Left ventricle myocardium superior (tissue), 1 donor: ENCODE measurements around the gene KPNA4. TPM values are rescaled to one million over a fixed set of nuclear protein-coding genes. Genes with fewer than 3 reads are reported as not detected.
"Not testable (repeated sequence)": the region's sequence is repeated elsewhere in the genome, so short reads cannot be mapped to it uniquely, and the experiment has no call there.

Experiments used
- ATAC-seq: fragments of 200-7000 bp; cut with Tn5 transposase; one replicate; pipeline ENCODE4 v1.9.1; 2020; ENCODE audit warnings: mild to moderate bottlenecking, moderate library complexity
- DNase-seq: peaks from one replicate; pipeline ENCODE4 v3.0.0-alpha.2; 2020
- intact Hi-C: fragments of 100-400 bp; cut with micrococcal nuclease; formaldehyde crosslinking; loops from one replicate; pipeline ENCODE4 v1.11.0; 2022
- total RNA-seq: library from RNA; stranded (reverse); fragmentation: NEBNext Ultra II Directional; extraction: Animal tissue kit (Norgen Biotek cat#: 25700); gene quantifications from one replicate; pipeline ENCODE4 v1.2.1, GENCODE V29; 2021
- donor health status: DM: no; HTN: yes; CAD: no; lungs with severe emphysema.

The KPNA4 gene
- total RNA-seq, 1 donor from 2014 or later, result 139 TPM

DNA sequence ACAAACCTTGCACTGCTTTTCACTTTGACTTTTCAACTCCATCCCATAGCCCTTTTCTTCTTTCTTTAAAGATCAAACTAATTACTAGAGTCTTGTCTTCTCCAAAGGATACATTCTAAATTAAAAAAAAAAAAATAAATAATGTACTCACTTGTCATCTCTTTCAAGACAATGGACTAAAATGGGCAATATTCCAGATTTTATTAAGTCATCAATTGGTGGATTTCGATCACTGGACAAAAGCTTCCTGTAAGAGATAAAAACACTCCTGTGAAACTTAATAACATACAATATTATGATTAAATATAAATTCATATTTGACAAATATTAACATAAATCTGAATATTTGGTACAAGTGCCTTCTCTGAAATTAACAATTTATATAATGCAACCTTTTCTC is 34.1 kb downstream of the KPNA4 start:
- no peak for DNase-seq
- no peak for ATAC-seq
- intact Hi-C loops, result no loop called here

GRCh38 chr3:160516391-160516790 is 49.0 kb downstream of the KPNA4 start:
- DNase-seq, ATAC-seq, intact Hi-C loops: not testable (repeated sequence)

DNA sequence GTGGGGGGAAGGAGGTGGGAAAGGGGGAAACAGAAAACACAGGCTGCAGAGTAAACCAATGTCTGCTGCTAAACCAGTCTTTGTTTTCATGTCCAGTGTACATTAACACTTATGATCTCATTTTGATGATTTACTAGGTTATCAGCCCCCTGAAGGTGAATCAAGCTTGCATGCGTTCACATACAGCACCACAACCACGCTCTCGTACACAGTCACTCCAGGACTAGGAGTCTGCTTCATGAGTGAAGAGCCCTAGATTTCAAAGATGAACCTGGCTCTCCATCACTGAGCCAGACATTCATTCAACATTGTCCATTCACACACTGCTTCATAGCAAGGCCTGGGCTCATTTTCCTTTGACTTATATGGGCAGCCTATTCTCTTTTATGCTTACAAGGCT is 64.0 kb downstream of the KPNA4 start:
- intact Hi-C loops, result no loop called here
- DNase-seq, result no peak
- ATAC-seq, result no peak

GRCh38 chr3:160498202-160498601 is 67.2 kb downstream of the KPNA4 start:
- no peak for ATAC-seq
- intact Hi-C loops, result no loop called here
- DNase-seq, result no peak

DNA sequence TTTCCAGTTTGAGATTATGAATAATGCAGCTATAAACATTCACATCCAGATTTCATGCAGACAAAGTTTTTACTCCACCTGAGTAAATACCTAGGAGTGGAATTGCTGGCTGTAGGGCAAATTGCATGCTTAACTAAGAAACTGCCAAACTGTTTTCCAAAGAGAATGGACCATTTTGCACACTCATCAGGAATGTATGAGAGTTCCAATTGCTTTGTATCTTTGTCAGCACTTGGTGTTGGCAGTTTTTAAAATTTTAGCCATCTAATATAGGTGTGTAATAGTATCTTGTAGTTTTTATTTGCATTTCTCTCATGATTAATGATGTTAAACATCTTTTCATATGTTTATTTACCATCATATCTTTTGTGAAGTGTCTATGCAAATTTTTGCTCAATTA is 75.2 kb downstream of the KPNA4 start:
- no peak for DNase-seq

GRCh38 chr3:160486459-160486869 is 78.9 kb downstream of the KPNA4 start:
- ATAC-seq (no peak), DNase-seq (no peak)

More for the DNA sequence above, 75.2 kb downstream of the KPNA4 start:
- ATAC-seq, result no peak
- intact Hi-C loops, result no loop called here

DNA sequence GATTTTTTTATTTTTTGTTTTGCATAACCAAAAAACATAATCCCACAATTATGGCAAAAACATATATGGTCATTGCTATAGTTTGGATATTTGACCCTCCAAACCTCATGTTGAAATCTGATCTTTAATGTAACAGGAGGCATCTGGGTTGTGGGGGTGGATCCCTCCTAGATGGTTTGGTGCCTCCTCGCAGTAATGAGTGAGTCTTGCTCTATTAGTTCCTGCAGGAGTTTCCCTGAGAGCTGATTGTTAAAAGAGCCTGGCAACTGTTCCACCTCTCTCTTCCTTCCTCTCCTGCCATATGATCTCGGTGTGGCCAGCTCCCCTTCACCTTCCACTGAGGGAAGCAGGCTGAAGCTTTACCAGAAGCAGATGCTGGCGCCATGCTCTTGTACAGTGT is 82.6 kb downstream of the KPNA4 start:
- intact Hi-C loops, result no loop called here
- ATAC-seq (no peak), DNase-seq (no peak)

More at GRCh38 chr3:160486459-160486869, 78.9 kb downstream of the KPNA4 start:
- intact Hi-C loops, result no loop called here

DNA sequence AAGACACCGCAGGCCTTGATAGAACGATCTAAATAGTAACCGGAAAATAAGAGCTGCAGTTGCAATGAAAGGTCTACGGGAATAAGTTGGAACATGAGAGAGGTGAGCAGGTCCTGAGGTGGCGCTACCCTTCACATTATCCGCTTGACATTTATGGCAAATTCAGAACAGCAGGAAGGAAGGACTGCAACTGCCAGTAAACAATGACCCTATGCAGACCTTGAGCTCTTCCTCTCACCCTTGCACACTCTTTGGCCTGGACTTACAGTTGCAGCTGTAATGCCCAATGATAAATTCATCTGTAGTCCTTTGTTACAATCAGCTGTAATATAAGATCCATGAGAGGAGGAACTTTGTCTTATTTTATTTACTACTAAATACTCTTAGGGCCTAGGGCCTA is 83.5 kb downstream of the KPNA4 start:
- no peak for ATAC-seq
- intact Hi-C loops, result no loop called here
- no peak for DNase-seq

DNA sequence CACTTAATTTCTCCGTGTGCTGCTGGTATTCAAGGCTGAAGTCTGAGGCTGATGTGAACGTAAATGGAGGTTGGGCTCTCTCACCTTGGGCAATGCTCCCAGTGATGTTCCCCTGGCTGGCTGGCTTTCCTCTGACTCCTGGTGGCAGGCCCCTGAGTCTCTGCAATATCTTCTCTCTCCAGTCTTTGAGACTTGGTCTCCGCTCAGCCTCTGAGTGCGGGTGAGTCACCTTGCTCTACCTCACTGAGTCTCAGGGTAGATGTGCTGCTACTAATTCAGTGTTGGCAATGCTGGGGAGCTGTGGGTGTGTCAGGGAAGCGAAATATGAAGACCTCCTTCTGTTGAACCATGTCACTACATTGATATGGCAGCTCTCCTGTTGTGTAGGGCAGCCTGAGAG is 84.4 kb downstream of the KPNA4 start:
- ATAC-seq, result no peak
- intact Hi-C loops, result no loop called here
- no peak for DNase-seq

GRCh38 chr3:160479376-160479775 is 86.0 kb downstream of the KPNA4 start:
- DNase-seq (no peak), ATAC-seq (no peak)
- intact Hi-C loops, result no loop called here

GRCh38 chr3:160478338-160478737 is 87.0 kb downstream of the KPNA4 start:
- intact Hi-C loops, result no loop called here
- ATAC-seq (no peak), DNase-seq (no peak)

- intact Hi-C loops, result no loop called here
- ATAC-seq (no peak), DNase-seq (no peak)
These were observed 87.6 kb downstream of the KPNA4 start for GRCh38 chr3:160477750-160478149.

DNA sequence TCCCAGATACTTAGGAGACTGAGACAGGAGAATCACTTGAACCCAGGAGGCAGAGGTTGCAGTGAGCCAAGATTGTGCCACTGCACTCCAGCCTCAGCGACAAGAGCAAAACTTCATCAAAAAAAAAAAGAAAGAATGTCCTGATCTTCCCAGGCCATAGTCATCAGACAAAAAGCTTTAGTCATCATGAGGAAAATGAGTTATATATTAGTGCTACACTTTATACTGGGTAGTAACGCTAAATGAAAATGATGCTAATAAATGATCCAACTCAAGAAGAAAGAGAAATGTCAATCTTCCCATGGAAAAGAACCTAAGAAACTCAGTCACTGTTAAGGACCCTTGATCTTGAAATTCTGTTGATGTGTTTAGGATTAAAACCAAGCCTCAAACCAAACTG is 89.5 kb downstream of the KPNA4 start:
- DNase-seq, result no peak
- intact Hi-C loops, result no loop called here

GRCh38 chr3:160475153-160475552 is 90.2 kb downstream of the KPNA4 start:
- ATAC-seq (no peak), DNase-seq (no peak)

More for the DNA sequence above, 89.5 kb downstream of the KPNA4 start:
- ATAC-seq, result no peak

DNA sequence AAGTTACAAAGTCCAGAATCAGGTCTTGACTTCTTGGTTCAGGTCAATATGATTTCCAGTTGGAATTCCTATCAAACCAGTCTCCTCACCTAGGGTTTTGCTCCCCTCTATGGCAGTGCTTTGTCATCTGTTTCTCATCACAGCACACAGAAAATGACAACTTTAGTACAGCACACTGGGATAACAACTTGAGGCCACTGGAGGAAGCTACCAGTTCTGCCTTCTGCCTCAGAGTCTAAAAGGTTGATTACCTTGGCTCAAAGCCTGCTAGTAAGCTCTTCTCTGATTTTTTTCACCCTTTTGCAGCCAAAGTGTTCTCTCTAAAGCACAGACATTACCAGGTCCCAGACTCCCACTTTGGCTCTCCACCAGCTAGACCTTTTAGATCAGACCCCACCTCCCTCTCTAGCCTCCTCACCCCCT is 90.9 kb downstream of the KPNA4 start:
- DNase-seq, result no peak
- intact Hi-C loops, result no loop called here
- no peak for ATAC-seq

More at GRCh38 chr3:160475153-160475552, 90.2 kb downstream of the KPNA4 start:
- intact Hi-C loops, result no loop called here

DNA sequence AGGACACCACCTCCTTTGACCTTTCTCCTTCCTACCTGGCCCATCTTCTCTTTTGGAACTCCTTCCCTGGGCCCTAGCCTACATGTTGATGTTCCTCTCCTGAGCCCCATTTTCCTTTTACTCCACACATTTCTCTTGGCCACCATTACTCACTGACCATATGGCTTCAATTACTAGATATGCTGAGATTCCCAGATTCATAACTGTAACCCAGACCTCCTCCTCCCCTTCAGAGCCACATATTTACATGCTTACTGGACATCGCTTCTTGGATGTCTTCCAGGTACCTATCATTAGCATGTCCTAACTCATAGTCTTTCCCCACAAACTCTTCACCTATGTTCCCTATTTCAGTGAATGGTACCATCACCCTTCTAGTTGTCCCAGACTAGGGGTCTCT is 91.4 kb downstream of the KPNA4 start:
- intact Hi-C loops, result no loop called here
- no peak for ATAC-seq

DNA sequence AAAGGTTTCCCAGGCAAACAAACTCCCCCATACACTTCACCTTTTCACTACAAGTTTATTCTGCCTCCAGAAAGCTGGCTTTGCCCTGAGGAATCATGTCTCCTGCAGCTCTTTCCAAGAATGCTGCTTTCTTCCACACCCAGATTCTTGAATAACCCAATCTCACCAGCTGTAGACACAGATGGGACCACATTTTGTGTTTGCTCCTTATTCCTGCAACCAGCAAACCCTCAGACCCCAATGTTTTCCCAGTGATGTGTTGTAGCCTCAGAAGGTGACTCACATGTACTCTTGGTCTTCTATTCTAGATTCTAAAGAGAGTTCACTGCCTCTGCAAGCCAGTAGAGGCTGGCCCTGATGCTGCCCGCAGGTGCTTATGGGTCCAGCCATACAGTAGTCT is 92.2 kb downstream of the KPNA4 start:
- ATAC-seq, result no peak
- intact Hi-C loops, result no loop called here

More for the DNA sequence above, 91.4 kb downstream of the KPNA4 start:
- no peak for DNase-seq

GRCh38 chr3:160472344-160472743 is 93.0 kb downstream of the KPNA4 start:
- ATAC-seq (no peak), DNase-seq (no peak)
- intact Hi-C loops, result no loop called here

More for the DNA sequence above, 92.2 kb downstream of the KPNA4 start:
- no peak for DNase-seq

DNA sequence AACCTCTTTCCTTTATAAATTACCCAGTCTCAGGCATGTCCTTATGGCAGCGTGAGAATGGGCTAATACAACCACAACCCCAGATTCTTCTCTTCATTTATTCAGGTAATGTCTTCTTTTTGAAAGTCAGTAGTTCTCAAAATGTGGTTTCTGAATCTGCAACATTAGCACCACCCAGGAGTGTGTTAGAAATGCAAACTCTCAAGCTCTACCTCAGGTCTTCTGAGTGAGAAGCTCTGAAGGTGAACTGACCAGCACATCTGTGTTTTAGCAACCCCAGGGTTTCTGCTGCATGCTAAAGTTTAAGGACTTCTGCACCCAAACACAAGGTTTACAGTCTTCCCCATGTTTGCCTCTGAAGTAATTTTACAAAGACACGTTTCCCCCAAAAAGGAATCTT is 93.5 kb downstream of the KPNA4 start:
- ATAC-seq, result no peak
- intact Hi-C loops, result no loop called here
- no peak for DNase-seq

DNA sequence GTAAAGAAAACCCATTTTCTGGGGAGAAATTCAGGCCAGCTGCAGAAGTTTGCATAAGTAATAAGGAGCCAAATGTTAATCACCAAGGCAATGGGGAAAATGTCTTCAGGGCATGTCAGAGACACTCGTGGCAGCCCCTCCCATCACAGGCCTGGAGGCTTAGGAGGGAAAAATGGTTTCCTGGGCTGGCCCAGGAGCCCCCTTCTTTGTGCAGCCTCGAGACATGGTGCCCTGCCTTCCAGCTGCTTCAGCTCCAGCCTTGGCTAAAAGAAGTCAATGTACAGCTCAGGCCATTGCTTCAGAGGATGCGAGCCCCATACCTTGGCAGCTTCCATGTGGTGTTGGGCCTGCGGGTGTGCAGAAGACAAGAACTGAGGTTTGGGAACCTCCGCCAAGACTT is 95.2 kb downstream of the KPNA4 start:
- ATAC-seq (no peak), DNase-seq (no peak)
- intact Hi-C loops, result no loop called here

DNA sequence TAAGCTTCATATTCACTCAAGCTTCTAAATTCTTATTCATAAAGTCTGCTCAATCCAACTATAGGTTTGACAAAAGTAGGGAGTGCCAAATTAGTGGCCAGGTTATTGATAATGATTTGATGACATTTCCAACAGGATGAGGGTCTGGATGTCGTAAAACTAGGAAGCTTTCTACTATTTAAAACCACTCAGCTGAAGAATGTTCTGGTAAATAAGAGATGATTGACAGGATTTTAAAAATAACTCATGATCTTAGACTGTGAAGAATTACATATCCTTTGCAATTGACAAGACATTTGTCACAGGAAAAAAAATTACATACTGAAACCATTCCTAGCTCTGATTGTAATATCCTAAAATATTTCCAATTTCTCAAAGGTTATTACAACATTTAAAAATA is 100.4 kb downstream of the KPNA4 start:
- ATAC-seq, result no peak
- no peak for DNase-seq
- intact Hi-C loops, result no loop called here

DNA sequence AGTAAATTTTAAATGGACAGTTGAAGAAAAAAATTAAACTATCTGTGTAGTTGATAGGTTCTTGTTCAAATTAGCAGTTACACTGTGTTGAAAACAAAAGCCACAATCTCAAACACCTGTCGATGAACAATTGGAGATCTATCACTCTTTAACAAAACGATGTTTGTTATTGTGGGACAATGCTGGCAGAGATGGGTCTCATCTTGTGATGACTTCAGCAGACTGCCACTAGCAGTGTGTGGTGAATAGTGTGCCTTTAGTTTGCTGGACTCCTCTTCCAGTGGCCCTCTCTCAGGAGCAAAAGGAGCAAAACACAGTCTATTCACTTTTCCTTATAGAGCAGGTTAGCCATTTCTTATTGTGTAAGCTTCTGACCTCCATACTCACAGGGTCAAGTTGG is 101.0 kb downstream of the KPNA4 start:
- intact Hi-C loops, result no loop called here
- ATAC-seq (no peak), DNase-seq (no peak)
